NCI-H82 (cell line): ENCODE results near the gene MRPL40.
"Not testable (repeated sequence)": the region's sequence is repeated elsewhere in the genome, so short reads cannot be mapped to it uniquely, and the experiment has no call there.

Source experiments
- DNase-seq: peaks from one replicate; lab custom pipeline; 2025; lab: John Stamatoyannopoulos, UW

MRPL40 gene

GRCh38 chr22:19407649-19408606, 24.4 kb upstream of the MRPL40 start:
- peak; percentile 79 for DNase-seq

GRCh38 chr22:19410941-19411689, 21.2 kb upstream of the MRPL40 start:
- no peak for DNase-seq

- no peak for DNase-seq
These were observed 20.7 kb upstream of the MRPL40 start for GRCh38 chr22:19411690-19412045.

- no peak for DNase-seq
These were observed 19.9 kb upstream of the MRPL40 start for GRCh38 chr22:19412478-19412877.

GRCh38 chr22:19412923-19413322, 19.4 kb upstream of the MRPL40 start:
- no peak for DNase-seq

- DNase-seq, result no peak
These were observed 13.3 kb upstream of the MRPL40 start for GRCh38 chr22:19419086-19419463.

- peak; percentile 13 for DNase-seq
These were observed 12.7 kb upstream of the MRPL40 start for GRCh38 chr22:19419464-19420178.

- no peak for DNase-seq
These were observed 12.0 kb upstream of the MRPL40 start for GRCh38 chr22:19420321-19420720.

GRCh38 chr22:19422440-19423301, 9.7 kb upstream of the MRPL40 start:
- DNase-seq, result no peak

- no peak for DNase-seq
These were observed 8.2 kb upstream of the MRPL40 start for GRCh38 chr22:19424186-19424500.

- DNase-seq, result peak; percentile 18
These were observed 2.1 kb upstream of the MRPL40 start for GRCh38 chr22:19429950-19430889.

- DNase-seq, result peak; percentile 20
These were observed 1.3 kb upstream of the MRPL40 start for GRCh38 chr22:19430890-19431541.

- DNase-seq, result peak; percentile 75
These were observed 654 bp upstream of the MRPL40 start, which contains the start of gene HIRA for GRCh38 chr22:19431649-19432132. Gene HIRA, minus strand, starts transcription at chr22:19431733. Its CDS starts 257 bp downstream, at chr22:19431476.

- DNase-seq, result no peak
These were observed 2.1 kb downstream of the MRPL40 start for GRCh38 chr22:19434401-19434800.

- DNase-seq, result no peak
These were observed 2.7 kb downstream of the MRPL40 start for GRCh38 chr22:19434829-19435580.

- not testable (repeated sequence) for DNase-seq
These were observed 4.3 kb downstream of the MRPL40 start for GRCh38 chr22:19436444-19437161.

GRCh38 chr22:19438298-19438697, 6.0 kb downstream of the MRPL40 start:
- DNase-seq, result peak; percentile 21
